ENCODE data around the gene LCMT1. TPM values are rescaled to one million over a fixed set of nuclear protein-coding genes. Genes with fewer than 3 reads are reported as not detected.

The LCMT1 gene
- total and polyA plus RNA-seq, 4 donors: 21.0 to 34.8 (median 31.0) TPM

DNA sequence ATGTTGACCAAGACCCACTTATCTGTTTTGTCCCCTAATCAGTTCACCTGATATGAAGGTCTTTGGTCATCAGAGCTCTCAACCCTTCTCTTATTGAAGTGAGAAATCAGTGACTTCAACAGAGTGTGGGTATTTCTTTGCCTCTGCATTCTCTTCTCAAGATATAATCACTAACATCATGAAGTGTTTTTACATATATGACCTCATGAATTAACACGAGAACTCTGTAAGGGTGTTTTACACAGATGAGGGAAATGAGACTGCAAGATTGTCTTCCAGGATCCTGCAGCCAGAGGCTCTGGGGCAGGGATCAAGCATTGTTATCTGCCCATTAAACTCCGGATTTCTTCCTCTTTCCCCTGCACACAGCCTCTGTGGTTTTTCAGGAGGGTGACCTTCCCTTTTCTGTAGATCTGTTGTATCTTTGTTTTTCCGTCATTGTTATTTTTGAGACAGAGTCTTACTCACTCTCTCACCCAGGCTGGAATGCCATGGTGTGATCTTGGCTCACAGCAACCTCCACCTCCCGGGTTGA, 22.7 kb downstream of the LCMT1 start:
- peaks cover 11 to 26% (median 18%) of the 10 kb centered on the region in 4 donors for H3K36me3 ChIP-seq (ENCODE audit: control insufficient read depth in 4 of 4, insufficient read depth in 4 of 4, low read length in 4 of 4)

DNA sequence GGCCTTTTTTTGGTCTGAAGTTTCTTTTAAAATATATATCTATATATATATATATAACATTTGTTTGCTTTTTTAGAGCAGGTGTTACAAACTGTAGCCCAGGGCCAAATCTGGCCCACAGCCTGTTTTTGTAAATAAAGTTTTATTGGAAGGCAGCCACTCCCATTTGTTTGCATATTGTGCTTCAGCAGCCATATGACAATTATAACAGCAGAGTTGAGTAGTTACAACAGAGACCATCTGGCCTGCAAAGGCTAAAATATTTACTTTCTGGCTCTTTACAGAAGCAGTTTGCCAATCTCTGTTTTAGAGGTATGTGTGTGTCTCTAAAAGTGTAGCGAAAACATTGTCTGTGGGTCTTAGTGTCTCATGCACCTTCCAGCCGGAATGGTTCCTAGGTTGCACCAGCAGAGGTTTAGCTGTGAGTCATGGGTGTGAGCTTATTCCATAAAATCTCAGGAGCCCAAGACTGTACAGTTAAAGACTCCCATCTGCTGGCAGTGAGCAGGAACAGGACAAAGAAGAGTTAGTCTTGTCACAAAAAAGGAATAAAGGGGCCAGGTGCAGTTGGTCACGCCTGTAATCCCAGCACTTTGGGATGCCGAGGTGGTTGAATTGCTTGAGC, 23.8 kb downstream of the LCMT1 start:
- H3K27ac ChIP-seq (ENCODE audit: low read depth in 1 of 2, low read length in 1 of 2): no peak overlapping the region
- DNase-seq (no peak), ATAC-seq (ENCODE audit: insufficient read depth, low FRiP score) (no peak)
- no peaks in the 10 kb centered on the region for H3K9me3 ChIP-seq (ENCODE audit: control insufficient read depth in 4 of 4, insufficient read depth in 3 of 4, low read length in 3 of 4)
- H3K27me3 ChIP-seq (ENCODE audit: control insufficient read depth in 3 of 3, insufficient read depth in 3 of 3, low read length in 2 of 3): no peaks in the 10 kb centered on the region
- H3K9ac ChIP-seq (ENCODE audit: insufficient read depth in 1 of 2, low read length in 2 of 2): no peak overlapping the region
- H3K4me1 ChIP-seq (ENCODE audit: control insufficient read depth in 5 of 5, insufficient read depth in 5 of 5, low read length in 5 of 5): no peaks in the 10 kb centered on the region
- WGBS, 2 donors: 97% methylated on average over 4 of the region's 4 CpGs
- TF ChIP-seq, protein P1, sequence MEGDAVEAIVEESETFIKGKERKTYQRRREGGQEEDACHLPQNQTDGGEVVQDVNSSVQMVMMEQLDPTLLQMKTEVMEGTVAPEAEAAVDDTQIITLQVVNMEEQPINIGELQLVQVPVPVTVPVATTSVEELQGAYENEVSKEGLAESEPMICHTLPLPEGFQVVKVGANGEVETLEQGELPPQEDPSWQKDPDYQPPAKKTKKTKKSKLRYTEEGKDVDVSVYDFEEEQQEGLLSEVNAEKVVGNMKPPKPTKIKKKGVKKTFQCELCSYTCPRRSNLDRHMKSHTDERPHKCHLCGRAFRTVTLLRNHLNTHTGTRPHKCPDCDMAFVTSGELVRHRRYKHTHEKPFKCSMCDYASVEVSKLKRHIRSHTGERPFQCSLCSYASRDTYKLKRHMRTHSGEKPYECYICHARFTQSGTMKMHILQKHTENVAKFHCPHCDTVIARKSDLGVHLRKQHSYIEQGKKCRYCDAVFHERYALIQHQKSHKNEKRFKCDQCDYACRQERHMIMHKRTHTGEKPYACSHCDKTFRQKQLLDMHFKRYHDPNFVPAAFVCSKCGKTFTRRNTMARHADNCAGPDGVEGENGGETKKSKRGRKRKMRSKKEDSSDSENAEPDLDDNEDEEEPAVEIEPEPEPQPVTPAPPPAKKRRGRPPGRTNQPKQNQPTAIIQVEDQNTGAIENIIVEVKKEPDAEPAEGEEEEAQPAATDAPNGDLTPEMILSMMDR (IDR thresholded peaks at IDR 0.05; ENCODE audit: control extremely low read depth, extremely low read depth): no peak
- no peak overlapping the region for H3K4me3 ChIP-seq
- H3K36me3 ChIP-seq (ENCODE audit: control insufficient read depth in 4 of 4, insufficient read depth in 4 of 4, low read length in 4 of 4): peaks cover 15 to 30% (median 23%) of the 10 kb centered on the region in 4 donors

More for the DNA sequence above, 22.7 kb downstream of the LCMT1 start:
- H3K9me3 ChIP-seq (ENCODE audit: control insufficient read depth in 4 of 4, insufficient read depth in 3 of 4, low read length in 3 of 4): no peaks in the 10 kb centered on the region
- no peak for DNase-seq
- no peak overlapping the region for H3K9ac ChIP-seq (ENCODE audit: insufficient read depth in 1 of 2, low read length in 2 of 2)
- no peak overlapping the region for H3K4me3 ChIP-seq
- no peaks in the 10 kb centered on the region for H3K27me3 ChIP-seq (ENCODE audit: control insufficient read depth in 3 of 3, insufficient read depth in 3 of 3, low read length in 2 of 3)
- H3K27ac ChIP-seq (ENCODE audit: low read depth in 1 of 2, low read length in 1 of 2): no peak overlapping the region
- TF ChIP-seq, protein P1 (IDR thresholded peaks at IDR 0.05; ENCODE audit: control extremely low read depth, extremely low read depth): no peak
- H3K4me1 ChIP-seq (ENCODE audit: control insufficient read depth in 5 of 5, insufficient read depth in 5 of 5, low read length in 5 of 5): no peaks in the 10 kb centered on the region
- no peak for ATAC-seq (ENCODE audit: insufficient read depth, low FRiP score)
- WGBS, 2 donors: 36 to 76% methylated on average over 4 of the region's 4 CpGs

DNA sequence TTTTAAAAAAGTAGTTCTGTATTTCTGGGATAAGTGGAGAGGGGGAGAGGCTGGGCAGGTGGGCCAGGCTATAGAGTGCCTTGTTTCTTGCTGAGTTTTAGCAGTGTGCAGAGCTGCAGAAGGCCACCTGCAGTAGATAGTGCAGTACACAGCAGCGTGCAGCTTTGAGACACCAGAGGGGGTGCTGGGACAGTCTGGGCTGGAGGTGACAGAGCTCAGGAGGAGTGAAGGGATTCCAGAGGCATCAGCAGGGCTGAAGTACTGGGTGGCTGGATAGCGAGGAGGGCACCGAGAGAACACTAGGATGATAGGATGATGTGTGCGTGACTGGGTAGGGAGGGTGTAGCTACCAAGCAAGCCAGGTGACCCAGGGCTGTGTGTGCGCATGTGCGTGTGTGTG, 26.6 kb downstream of the LCMT1 start:
- 95 to 96% methylated on average over 6 of the region's 6 CpGs for WGBS, 2 donors

More for the DNA sequence above, 26.6 kb downstream of the LCMT1 start:
- Histone ChIP-seq H3K27ac (ENCODE audit: low read depth in 1 of 2, low read length in 1 of 2) (no peak overlapping the region), H3K4me3 (no peak overlapping the region), H3K27me3 (ENCODE audit: control insufficient read depth in 3 of 3, insufficient read depth in 3 of 3, low read length in 2 of 3) (no peaks in the 10 kb centered on the region), H3K9me3 (ENCODE audit: control insufficient read depth in 4 of 4, insufficient read depth in 3 of 4, low read length in 3 of 4) (no peaks in the 10 kb centered on the region), H3K36me3 (ENCODE audit: control insufficient read depth in 4 of 4, insufficient read depth in 4 of 4, low read length in 4 of 4) (peaks cover 18 to 33% (median 33%) of the 10 kb centered on the region in 4 donors), H3K4me1 (ENCODE audit: control insufficient read depth in 5 of 5, insufficient read depth in 5 of 5, low read length in 5 of 5) (no peaks in the 10 kb centered on the region), H3K9ac (ENCODE audit: insufficient read depth in 1 of 2, low read length in 2 of 2) (no peak overlapping the region)
- TF ChIP-seq, protein P1 (IDR thresholded peaks at IDR 0.05; ENCODE audit: control extremely low read depth, extremely low read depth): no peak
- ATAC-seq (ENCODE audit: insufficient read depth, low FRiP score): no peak
- no peak for DNase-seq

All from lung (tissue), 12 donors.